ENCODE data around the gene ALG2. TPM values are rescaled to one million over a fixed set of nuclear protein-coding genes. Genes with fewer than 3 reads are reported as not detected.
A peak's percentile ranks its signal among the peaks of the same experiment; 100 is the strongest.

Gene ALG2
- total and polyA plus RNA-seq, 9 of the 15 experiments (the other 6 are each of a cell fraction or from before 2014, with no cell fraction given) = 4.9 to 41.9 (median 20.2) TPM

DNA sequence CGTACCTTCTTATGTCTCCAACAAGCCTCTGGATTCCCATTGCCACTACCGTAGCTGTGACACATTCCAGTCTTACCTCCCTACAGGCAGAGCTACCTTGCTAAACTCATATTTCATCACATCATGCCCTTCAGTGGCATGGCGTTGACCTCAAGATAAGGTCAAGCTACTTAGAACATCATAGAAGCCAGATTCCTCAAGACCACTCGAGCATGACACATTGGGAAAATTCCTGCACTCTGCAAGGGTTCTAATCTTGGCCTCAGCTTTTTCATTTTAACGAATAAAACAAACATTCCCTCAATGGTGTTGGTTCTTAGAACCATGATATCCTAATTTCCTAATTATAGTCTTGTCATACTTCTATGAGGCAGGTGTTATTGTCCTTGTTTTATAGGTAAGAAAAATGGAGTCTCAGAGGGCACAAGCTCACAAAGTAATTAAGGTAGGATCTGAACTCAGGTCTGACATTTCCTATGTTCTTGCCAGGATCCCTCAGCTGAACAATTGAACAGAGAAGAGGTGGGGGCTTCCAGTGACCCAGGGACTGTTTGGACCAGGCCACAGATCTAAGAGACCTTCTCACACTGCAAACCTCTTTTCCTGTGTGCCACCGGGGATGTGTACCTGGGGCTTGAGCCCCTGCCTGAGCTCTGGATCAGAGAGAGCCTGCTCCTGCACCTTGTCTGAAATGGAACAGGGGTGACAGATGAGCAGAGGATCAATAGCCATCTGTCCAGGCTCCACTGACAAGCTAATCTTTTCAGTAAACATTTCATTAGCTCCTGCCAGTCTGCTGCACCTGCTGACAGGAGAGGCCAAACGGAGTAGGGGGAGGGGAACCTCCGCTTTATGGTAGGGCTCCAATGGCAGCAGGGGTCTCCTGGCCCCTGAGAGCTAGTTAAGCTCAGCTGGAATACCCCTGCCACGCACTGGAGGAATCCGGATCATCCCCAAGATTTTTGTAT lies 49.3 kb downstream of the ALG2 start:
- Histone ChIP-seq H2AFZ (ENCODE audit: low read depth, low read length) (no peak overlapping the region), H3K9me1 (ENCODE audit: control insufficient read depth, insufficient read depth, low read length) (no peaks in the 10 kb centered on the region), H3K9ac (ENCODE audit: insufficient read depth in 1 of 2, low read depth in 2 of 2, low read length in 2 of 2) (no peak overlapping the region), H3K36me3 (ENCODE audit: control insufficient read depth, insufficient read depth, low read length) (no peaks in the 10 kb centered on the region), H3K79me2 (ENCODE audit: control insufficient read depth, insufficient read depth, low read length) (no peaks in the 10 kb centered on the region), H3K9me3 (replicated peaks; ENCODE audit: control insufficient read depth, insufficient read depth, low read depth, low read length) (no peaks in the 10 kb centered on the region), H3K4me2 (ENCODE audit: insufficient read depth, low read length) (no peak overlapping the region), H3K4me3 (no peak overlapping the region), H3K4me1 (replicated peaks in 1 of 2; ENCODE audit: control insufficient read depth in 2 of 2, insufficient read depth in 2 of 2, low read length in 2 of 2) (no peaks in the 10 kb centered on the region; a peak in 1 of 5 replicates), H3K27ac (ENCODE audit: extremely low read depth, low read depth, low read length) (no peak overlapping the region), H3K27me3 (ENCODE audit: control insufficient read depth in 2 of 2, insufficient read depth in 2 of 2, low read length in 2 of 2) (peaks cover 0 to 19% of the 10 kb centered on the region in 2 experiments), H4K20me1 (replicated peaks; ENCODE audit: control insufficient read depth, insufficient read depth, low read length) (no peaks in the 10 kb centered on the region)
- no peak for DNase-seq (ENCODE audit: extremely low read depth in 1 of 4, low spot score in 3 of 4)
- no TSS peak for BruUV-seq (replicated peaks)
- intact Hi-C loops (cut with micrococcal nuclease) (no loop called here), in situ Hi-C loops (cut with MboI) (no loop called here)
- POLR2A ChIA-PET = interaction anchor here (0.7 to 1.7 kb wide), 5 partner anchors 9 to 987 kb away, joined by 3 to 10 read pairs (median 4); no protein-coding TSS in a partner anchor
- 5% methylated on average over 10 of the region's 10 CpGs for WGBS (ENCODE audit: insufficient coverage, low coverage, missing lambda C conversion rate)
- TF ChIP-seq PTRF (tag; IDR thresholded peaks at IDR 0.05) = no peak
- TF ChIP-seq FOSL1 (tag; conservative IDR thresholded peaks at IDR 0.05) = no peak
- TF ChIP-seq KDM1A (IDR thresholded peaks at IDR 0.05) = no peak
- no peak for TF ChIP-seq CCNT2 (IDR thresholded peaks at IDR 0.05; ENCODE audit: borderline replicate concordance, extremely low read depth, insufficient read length, low read depth, low read length)
- TF ChIP-seq PCBP1 (IDR thresholded peaks at IDR 0.05; ENCODE audit: low read depth, low read length, poor library complexity, severe bottlenecking) = no peak
- no peak for TF ChIP-seq TBL1XR1 (IDR thresholded peaks at IDR 0.05; ENCODE audit: low read length in 2 of 2)
- TF ChIP-seq, protein P1, sequence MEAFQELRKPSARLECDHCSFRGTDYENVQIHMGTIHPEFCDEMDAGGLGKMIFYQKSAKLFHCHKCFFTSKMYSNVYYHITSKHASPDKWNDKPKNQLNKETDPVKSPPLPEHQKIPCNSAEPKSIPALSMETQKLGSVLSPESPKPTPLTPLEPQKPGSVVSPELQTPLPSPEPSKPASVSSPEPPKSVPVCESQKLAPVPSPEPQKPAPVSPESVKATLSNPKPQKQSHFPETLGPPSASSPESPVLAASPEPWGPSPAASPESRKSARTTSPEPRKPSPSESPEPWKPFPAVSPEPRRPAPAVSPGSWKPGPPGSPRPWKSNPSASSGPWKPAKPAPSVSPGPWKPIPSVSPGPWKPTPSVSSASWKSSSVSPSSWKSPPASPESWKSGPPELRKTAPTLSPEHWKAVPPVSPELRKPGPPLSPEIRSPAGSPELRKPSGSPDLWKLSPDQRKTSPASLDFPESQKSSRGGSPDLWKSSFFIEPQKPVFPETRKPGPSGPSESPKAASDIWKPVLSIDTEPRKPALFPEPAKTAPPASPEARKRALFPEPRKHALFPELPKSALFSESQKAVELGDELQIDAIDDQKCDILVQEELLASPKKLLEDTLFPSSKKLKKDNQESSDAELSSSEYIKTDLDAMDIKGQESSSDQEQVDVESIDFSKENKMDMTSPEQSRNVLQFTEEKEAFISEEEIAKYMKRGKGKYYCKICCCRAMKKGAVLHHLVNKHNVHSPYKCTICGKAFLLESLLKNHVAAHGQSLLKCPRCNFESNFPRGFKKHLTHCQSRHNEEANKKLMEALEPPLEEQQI (IDR thresholded peaks at IDR 0.05) = no peak
- no peak for TF ChIP-seq ZSCAN32 (CRISPR knock-in tag; IDR thresholded peaks at IDR 0.05)
- TF ChIP-seq SP1 (CRISPR knock-in tag; IDR thresholded peaks at IDR 0.05) = no peak
- no peak for TF ChIP-seq TCF7L2 (IDR thresholded peaks at IDR 0.05; ENCODE audit: low read depth, low read length)
- TF ChIP-seq, protein P2, sequence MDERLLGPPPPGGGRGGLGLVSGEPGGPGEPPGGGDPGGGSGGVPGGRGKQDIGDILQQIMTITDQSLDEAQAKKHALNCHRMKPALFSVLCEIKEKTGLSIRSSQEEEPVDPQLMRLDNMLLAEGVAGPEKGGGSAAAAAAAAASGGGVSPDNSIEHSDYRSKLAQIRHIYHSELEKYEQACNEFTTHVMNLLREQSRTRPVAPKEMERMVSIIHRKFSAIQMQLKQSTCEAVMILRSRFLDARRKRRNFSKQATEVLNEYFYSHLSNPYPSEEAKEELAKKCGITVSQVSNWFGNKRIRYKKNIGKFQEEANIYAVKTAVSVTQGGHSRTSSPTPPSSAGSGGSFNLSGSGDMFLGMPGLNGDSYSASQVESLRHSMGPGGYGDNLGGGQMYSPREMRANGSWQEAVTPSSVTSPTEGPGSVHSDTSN (CRISPR knock-in tag; IDR thresholded peaks at IDR 0.05; ENCODE audit: low read depth) = no peak
- TF ChIP-seq, protein P2 (tag; conservative IDR thresholded peaks at IDR 0.05; ENCODE audit: low read depth) = peak; percentile 23; the same call in 1 of the 2 replicates
- no peak for TF ChIP-seq NFXL1 (CRISPR knock-in tag; IDR thresholded peaks at IDR 0.05)
- no peak for TF ChIP-seq RFX7 (CRISPR knock-in tag; IDR thresholded peaks at IDR 0.05)
- TF ChIP-seq ESRRA (IDR thresholded peaks at IDR 0.05; ENCODE audit: borderline replicate concordance, low read depth) = peak; percentile 43; the same call in 1 of the 2 replicates
- no peak for TF ChIP-seq NR1H2 (CRISPR knock-in tag; IDR thresholded peaks at IDR 0.05)
- no peak for TF ChIP-seq MCM7 (IDR thresholded peaks at IDR 0.05)
- peak; percentile 23 for TF ChIP-seq MEIS2 (IDR thresholded peaks at IDR 0.05; ENCODE audit: partially characterized antibody)
- CTCF ChIA-PET (ENCODE audit: low intra/inter-chr PET ratio) = no interaction called here
- ATAC-seq = no peak
- FAIRE-seq = no peak
